IPS DF 6.9 (cell line): Measurements from ENCODE around the gene CNTN4.
"Not testable (repeated sequence)": the region's sequence is repeated elsewhere in the genome, so short reads cannot be mapped to it uniquely, and the experiment has no call there.

Experiments used
- DNase-seq: peaks from one replicate; pipeline ENCODE4 v3.0.0-alpha.2; 2013; ENCODE audit warnings: low read depth, low spot score
- H3K27ac ChIP-seq: one replicate; pipeline ENCODE4 v1.5.1; 2013; ENCODE audit warnings: low read length, control low read depth
- H3K27me3 ChIP-seq: 2 replicates; pipeline ENCODE4 v1.6.1; 2013; ENCODE audit warnings: mild to moderate bottlenecking, low read length; ENCODE audit not compliant: control insufficient read depth, insufficient read depth
- H3K36me3 ChIP-seq: 2 replicates; pipeline ENCODE4 v1.6.1; 2013; ENCODE audit warnings: low read length; ENCODE audit not compliant: control insufficient read depth, insufficient read depth
- H3K4me1 ChIP-seq: 2 replicates; pipeline ENCODE4 v1.6.1; 2013; ENCODE audit warnings: low read length; ENCODE audit not compliant: control insufficient read depth, insufficient read depth
- H3K4me3 ChIP-seq: 2 replicates; pipeline ENCODE4 v1.5.1; 2013; ENCODE audit warnings: mild to moderate bottlenecking, low read length
- H3K9me3 ChIP-seq: 2 replicates; pipeline ENCODE4 v1.6.1; 2013; ENCODE audit warnings: low read length, inconsistent platforms; ENCODE audit not compliant: control insufficient read depth, insufficient read depth
- WGBS: extraction: QIAGEN DNeasy Blood & Tissue Kit; methylation state at CpG from one replicate; pipeline ENCODE4 v1.1.7; 2013; ENCODE audit warnings: mixed read lengths, missing lambda C conversion rate; ENCODE audit not compliant: insufficient read length, insufficient coverage; 5-methylcytosine and 5-hydroxymethylcytosine counted together

Gene CNTN4

DNA sequence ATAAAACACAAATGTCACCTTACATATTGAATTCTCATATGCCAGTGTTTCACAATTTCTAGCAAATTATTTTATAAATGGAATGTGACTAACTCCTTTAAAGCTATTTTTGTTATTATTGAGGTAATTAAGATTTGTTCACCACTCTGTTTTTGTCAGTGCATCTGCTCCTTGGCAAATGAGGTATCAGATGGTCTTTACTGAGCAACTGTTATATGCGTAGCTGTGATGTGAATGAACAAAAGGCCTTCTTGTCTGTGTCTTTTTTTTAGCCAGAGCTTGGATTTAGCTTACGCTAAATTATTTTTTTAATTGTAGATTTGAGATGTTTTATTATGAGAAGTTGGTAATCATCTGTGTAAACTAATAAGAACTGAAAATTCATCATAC, 886.2 kb downstream of the CNTN4 start:
- H3K27ac ChIP-seq: no peak overlapping the region
- no peak overlapping the region for H3K4me3 ChIP-seq
- WGBS: no CpG with 5 or more reads among the region's 2 CpGs
- H3K9me3 ChIP-seq: no peaks in the 10 kb centered on the region
- no peak for DNase-seq
- peaks cover 2% of the 10 kb centered on the region; the same call in 1 of the 2 replicates for H3K4me1 ChIP-seq
- no peaks in the 10 kb centered on the region for H3K27me3 ChIP-seq
- no peaks in the 10 kb centered on the region for H3K36me3 ChIP-seq

DNA sequence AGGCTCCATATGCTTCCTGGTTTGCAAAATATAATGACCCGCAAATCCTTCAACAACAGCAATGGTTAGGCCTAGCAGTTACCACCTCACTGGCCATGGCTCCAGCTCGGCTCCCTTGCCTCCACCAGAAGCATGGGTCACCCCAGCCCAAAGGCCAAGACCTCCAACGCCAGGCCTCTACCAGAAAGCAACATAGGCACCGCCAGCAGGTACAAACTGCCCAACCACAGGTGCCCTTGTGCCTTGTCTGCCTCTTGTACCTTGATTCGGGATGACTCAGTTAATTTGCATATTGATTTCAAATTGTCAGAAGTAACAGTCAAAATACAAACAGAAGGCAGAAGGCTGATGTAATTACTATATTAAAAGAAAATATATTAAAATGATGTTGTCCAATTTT, 886.8 kb downstream of the CNTN4 start:
- DNase-seq: no peak
- no peak overlapping the region for H3K27ac ChIP-seq
- no peak overlapping the region for H3K4me3 ChIP-seq
- H3K4me1 ChIP-seq: peaks cover 2% of the 10 kb centered on the region; the same call in 1 of the 2 replicates
- H3K36me3 ChIP-seq: no peaks in the 10 kb centered on the region
- no CpG with 5 or more reads among the region's 5 CpGs for WGBS
- H3K27me3 ChIP-seq: no peaks in the 10 kb centered on the region
- H3K9me3 ChIP-seq: no peaks in the 10 kb centered on the region

GRCh38 chr3:2992534-2992933, 893.9 kb downstream of the CNTN4 start:
- no CpG with 5 or more reads among the region's 2 CpGs for WGBS
- Histone ChIP-seq H3K27ac (no peak overlapping the region), H3K4me3 (no peak overlapping the region), H3K36me3 (no peaks in the 10 kb centered on the region), H3K27me3 (no peaks in the 10 kb centered on the region), H3K4me1 (no peaks in the 10 kb centered on the region), H3K9me3 (no peaks in the 10 kb centered on the region)
- DNase-seq: no peak

DNA sequence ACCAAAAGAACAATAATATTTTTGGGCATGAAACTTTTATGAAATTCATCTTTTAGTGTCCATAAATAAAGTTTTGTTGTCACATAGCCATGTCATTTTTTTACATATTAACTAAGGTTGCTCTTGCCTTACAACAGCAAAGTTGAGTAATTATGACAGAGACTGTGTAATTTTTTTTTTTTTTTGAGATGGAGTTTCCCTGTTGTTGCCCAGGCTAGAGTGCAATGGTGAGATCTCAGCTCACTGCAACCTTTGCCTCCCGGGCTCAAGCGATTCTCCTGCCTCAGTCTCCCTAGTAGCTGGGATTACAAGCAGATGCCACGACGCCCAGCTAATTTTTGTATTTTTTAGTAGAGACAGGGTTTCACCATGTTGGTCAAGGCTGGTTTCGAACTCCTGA, 894.5 kb downstream of the CNTN4 start:
- WGBS: no CpG with 5 or more reads among the region's 5 CpGs

GRCh38 chr3:2993736-2994135, 895.1 kb downstream of the CNTN4 start:
- H3K27me3 ChIP-seq: no peaks in the 10 kb centered on the region
- H3K9me3 ChIP-seq: no peaks in the 10 kb centered on the region
- no CpG with 5 or more reads among the region's 1 CpG for WGBS
- H3K4me3 ChIP-seq: no peak overlapping the region
- H3K4me1 ChIP-seq: no peaks in the 10 kb centered on the region
- no peak for DNase-seq
- no peaks in the 10 kb centered on the region for H3K36me3 ChIP-seq
- no peak overlapping the region for H3K27ac ChIP-seq

More for the DNA sequence above, 894.5 kb downstream of the CNTN4 start:
- DNase-seq, H3K4me3 ChIP-seq, H3K27me3 ChIP-seq, H3K27ac ChIP-seq, H3K9me3 ChIP-seq, H3K4me1 ChIP-seq, H3K36me3 ChIP-seq: not testable (repeated sequence)

GRCh38 chr3:2995195-2995594, 896.5 kb downstream of the CNTN4 start:
- no peak for DNase-seq
- H3K9me3 ChIP-seq: no peaks in the 10 kb centered on the region
- H3K4me1 ChIP-seq: no peaks in the 10 kb centered on the region
- no peak overlapping the region for H3K27ac ChIP-seq
- no peak overlapping the region for H3K4me3 ChIP-seq
- no peaks in the 10 kb centered on the region for H3K36me3 ChIP-seq
- WGBS: no CpG with 5 or more reads among the region's 5 CpGs
- no peaks in the 10 kb centered on the region for H3K27me3 ChIP-seq

- H3K4me3 ChIP-seq: no peak overlapping the region
- H3K36me3 ChIP-seq: no peaks in the 10 kb centered on the region
- H3K27ac ChIP-seq: no peak overlapping the region
- DNase-seq: no peak
- WGBS: no CpG with 5 or more reads among the region's 7 CpGs
- H3K4me1 ChIP-seq: no peaks in the 10 kb centered on the region
- H3K27me3 ChIP-seq: no peaks in the 10 kb centered on the region
- no peaks in the 10 kb centered on the region for H3K9me3 ChIP-seq
Measured at GRCh38 chr3:3005146-3005744, 906.6 kb downstream of the CNTN4 start.

DNA sequence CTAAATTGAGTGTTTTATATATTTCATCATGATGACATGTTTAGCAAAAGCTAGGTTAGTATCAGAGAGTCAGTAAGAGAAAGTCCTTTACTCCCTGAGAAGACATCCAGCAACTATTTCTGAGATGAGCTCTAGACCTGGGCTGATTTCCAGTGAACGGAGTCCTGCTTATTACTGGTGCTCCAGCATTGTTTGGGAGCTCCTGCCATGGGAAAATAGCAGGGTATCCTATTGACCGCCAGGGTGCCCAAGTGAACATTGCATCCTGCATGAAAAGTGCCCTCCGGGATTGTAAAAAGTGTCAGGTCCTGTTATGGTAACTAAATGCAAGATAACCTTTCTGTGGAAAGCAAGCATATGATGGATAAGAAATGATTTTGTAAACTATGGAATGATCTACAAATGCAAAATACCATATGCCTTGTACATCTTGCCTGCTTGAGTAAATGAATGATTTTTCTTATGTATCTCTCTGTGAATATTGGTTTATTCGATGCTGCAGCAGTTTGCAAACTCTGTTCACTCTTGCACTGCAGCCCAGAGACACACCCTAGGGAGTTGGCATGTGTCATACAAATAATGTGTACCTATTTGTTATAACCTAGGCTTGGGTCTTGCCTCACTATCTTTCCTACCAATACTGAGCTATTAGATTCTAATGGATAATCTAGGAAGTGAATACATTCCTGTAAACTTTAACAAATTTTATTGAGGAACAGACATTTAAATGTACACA, 914.8 kb downstream of the CNTN4 start:
- no peak for DNase-seq
- Histone ChIP-seq H3K9me3 (no peaks in the 10 kb centered on the region), H3K36me3 (no peaks in the 10 kb centered on the region), H3K4me1 (no peaks in the 10 kb centered on the region; the same call in 1 of the 2 replicates), H3K4me3 (no peak overlapping the region), H3K27me3 (no peaks in the 10 kb centered on the region), H3K27ac (no peak overlapping the region)
- no CpG with 5 or more reads among the region's 4 CpGs for WGBS

- H3K9me3 ChIP-seq: no peaks in the 10 kb centered on the region
- H3K4me1 ChIP-seq: peaks cover 1% of the 10 kb centered on the region; the same call in 1 of the 2 replicates
- no peak overlapping the region for H3K27ac ChIP-seq
- no peaks in the 10 kb centered on the region for H3K36me3 ChIP-seq
- no CpG with 5 or more reads among the region's 5 CpGs for WGBS
- DNase-seq: no peak
- no peak overlapping the region for H3K4me3 ChIP-seq
- no peaks in the 10 kb centered on the region for H3K27me3 ChIP-seq
Measured at GRCh38 chr3:3015185-3016089, 916.8 kb downstream of the CNTN4 start.

- no CpG with 5 or more reads among the region's 4 CpGs for WGBS
- Histone ChIP-seq H3K36me3 (no peaks in the 10 kb centered on the region), H3K4me1 (peaks cover 1% of the 10 kb centered on the region; the same call in 1 of the 2 replicates), H3K27me3 (no peaks in the 10 kb centered on the region), H3K9me3 (no peaks in the 10 kb centered on the region), H3K4me3 (no peak overlapping the region), H3K27ac (no peak overlapping the region)
- no peak for DNase-seq
Measured at GRCh38 chr3:3016226-3016625, 917.6 kb downstream of the CNTN4 start.
